Cardiac fibroblast (primary cell): ENCODE results near the gene U2AF1L4.

ENCODE experiments used
- DNase-seq, 2 donors: peaks; one replicate each; pipeline versions ENCODE4 v3.0.0 to v3.0.0-alpha.2; 2010; ENCODE audit warnings: low read depth in 2 of 2
- H3K4me3 ChIP-seq, 2 donors: replicated peaks in 1 of 2; 1 replicate in 1 of 2; 2 replicates in 1 of 2; pipeline ENCODE4 v1.5.1; 2011; ENCODE audit warnings: low read depth in 2 of 2, low read length in 2 of 2, mild to moderate bottlenecking in 2 of 2, moderate library complexity in 1 of 2
- TF ChIP-seq, protein P1 (sequence below): IDR thresholded peaks from one replicate; pipeline ENCODE4 v1.5.1; 2011; ENCODE audit warnings: low read depth, mild to moderate bottlenecking, low read length, inconsistent platforms

The U2AF1L4 gene

DNA sequence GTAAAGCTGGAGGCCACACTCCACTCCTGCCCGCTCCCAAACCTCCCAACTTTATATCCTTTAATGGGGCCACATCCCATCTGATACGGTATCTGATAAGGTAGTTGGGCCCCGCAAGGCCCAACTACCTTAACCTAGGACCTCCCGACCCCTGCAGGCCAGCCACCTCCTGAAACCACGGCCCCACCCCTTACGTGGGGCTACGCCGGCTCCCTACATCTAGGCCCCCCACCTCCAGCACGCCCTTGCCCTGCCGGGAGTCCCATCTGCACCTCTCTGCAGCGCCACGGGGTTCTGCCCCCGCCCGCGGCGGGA is 5.2 kb downstream of the U2AF1L4 start:
- TF ChIP-seq, protein P1, sequence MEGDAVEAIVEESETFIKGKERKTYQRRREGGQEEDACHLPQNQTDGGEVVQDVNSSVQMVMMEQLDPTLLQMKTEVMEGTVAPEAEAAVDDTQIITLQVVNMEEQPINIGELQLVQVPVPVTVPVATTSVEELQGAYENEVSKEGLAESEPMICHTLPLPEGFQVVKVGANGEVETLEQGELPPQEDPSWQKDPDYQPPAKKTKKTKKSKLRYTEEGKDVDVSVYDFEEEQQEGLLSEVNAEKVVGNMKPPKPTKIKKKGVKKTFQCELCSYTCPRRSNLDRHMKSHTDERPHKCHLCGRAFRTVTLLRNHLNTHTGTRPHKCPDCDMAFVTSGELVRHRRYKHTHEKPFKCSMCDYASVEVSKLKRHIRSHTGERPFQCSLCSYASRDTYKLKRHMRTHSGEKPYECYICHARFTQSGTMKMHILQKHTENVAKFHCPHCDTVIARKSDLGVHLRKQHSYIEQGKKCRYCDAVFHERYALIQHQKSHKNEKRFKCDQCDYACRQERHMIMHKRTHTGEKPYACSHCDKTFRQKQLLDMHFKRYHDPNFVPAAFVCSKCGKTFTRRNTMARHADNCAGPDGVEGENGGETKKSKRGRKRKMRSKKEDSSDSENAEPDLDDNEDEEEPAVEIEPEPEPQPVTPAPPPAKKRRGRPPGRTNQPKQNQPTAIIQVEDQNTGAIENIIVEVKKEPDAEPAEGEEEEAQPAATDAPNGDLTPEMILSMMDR, result no peak
- DNase-seq, result no peak

DNA sequence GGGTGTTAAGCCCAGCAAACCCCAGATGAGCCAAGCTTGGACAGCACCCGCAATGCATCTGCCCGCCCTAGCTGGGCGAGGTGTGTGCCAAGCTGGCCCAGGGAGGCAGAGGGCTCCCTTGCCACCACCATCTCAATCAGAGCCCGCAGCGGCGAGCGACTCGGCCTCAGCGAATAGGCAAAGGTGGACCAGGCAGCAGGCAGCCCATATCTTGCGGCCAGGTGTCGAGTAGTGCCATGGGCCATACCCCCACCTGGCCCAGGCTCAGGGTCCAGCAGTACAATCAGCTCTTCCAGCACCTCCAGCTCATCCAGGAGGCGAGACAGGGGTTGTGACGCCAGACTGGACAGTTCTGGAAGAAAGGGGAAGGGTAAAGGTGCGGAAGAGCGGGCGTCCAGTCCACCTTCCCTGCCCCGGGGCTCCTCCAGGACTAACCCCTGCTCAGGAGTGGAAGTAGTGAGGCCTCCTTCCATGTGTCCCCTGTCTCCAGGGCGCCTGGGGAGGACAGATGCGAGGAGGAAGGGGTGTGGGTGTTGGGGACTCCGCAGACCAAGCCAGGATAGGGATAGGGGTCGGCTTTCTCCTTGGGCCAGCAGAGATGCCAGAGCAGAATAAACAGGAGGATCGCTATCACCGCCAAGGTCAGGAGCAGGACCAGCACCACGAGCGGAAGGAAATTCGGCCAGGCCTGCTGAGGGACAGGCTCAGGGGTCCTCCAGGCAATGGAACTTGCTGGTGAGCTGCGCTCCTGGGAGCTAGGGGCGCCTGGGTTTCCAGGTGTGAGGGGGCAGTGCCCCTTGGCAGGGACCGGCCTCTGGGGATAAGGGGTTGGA is 5.7 kb downstream of the U2AF1L4 start:
- H3K4me3 ChIP-seq, result peak overlapping the region; percentile 58 to 62
- no peak for DNase-seq
- TF ChIP-seq, protein P1, result no peak

More for the DNA sequence above, 5.2 kb downstream of the U2AF1L4 start:
- H3K4me3 ChIP-seq, result peak overlapping the region; percentile 58 to 62

DNA sequence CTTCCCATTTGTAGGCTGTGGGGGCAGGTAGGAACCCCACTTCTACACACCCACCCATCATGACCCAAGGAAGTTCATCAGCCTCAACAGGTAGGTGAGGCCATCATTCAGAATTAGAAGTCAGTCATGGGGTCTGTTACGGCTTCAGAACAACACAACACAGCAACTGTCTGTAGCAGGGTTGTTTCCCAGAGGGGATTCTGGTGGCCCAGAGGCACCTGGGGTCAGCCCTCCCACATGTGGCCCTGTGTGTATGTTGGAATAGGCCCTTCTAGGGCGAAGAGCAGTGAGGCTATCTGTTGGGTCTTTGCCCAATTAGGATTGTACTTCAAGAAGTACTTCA is 6.4 kb downstream of the U2AF1L4 start:
- no peak overlapping the region for H3K4me3 ChIP-seq
- TF ChIP-seq, protein P1, result no peak
- DNase-seq, result no peak

DNA sequence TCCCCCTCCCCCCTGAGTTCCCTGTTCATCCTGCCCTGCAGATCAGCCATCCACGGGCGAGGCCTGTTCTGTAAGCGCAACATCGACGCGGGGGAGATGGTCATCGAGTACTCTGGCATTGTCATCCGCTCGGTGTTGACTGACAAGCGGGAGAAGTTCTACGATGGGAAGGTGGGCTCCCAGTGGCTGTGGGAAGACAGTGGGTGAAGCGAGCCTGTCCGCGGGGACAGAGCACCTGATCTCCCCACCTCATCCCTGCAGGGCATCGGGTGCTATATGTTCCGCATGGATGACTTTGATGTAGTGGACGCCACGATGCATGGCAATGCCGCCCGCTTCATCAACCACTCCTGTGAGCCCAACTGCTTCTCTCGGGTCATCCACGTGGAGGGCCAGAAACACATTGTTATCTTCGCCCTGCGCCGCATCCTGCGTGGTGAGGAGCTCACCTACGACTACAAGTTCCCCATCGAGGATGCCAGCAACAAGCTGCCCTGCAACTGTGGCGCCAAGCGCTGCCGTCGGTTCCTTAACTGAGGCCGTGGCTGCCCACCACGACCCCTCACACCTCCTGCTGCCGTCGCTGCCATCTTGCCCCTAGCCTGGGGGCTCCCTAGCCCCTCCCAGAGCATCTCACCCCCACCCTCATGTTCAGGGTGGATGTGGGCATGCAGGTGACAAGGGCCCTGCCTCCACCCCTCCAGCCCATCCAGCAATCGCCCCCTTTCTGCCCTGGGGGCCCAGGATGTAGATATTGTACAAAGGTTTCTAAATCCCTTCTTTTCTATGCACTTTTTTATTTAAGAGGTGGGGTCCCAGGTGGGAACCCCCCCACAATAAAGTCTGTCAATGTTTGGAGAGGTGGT is 7.0 kb downstream of the U2AF1L4 start:
- H3K4me3 ChIP-seq, result no peak overlapping the region
- DNase-seq, result no peak
- TF ChIP-seq, protein P1, result no peak

DNA sequence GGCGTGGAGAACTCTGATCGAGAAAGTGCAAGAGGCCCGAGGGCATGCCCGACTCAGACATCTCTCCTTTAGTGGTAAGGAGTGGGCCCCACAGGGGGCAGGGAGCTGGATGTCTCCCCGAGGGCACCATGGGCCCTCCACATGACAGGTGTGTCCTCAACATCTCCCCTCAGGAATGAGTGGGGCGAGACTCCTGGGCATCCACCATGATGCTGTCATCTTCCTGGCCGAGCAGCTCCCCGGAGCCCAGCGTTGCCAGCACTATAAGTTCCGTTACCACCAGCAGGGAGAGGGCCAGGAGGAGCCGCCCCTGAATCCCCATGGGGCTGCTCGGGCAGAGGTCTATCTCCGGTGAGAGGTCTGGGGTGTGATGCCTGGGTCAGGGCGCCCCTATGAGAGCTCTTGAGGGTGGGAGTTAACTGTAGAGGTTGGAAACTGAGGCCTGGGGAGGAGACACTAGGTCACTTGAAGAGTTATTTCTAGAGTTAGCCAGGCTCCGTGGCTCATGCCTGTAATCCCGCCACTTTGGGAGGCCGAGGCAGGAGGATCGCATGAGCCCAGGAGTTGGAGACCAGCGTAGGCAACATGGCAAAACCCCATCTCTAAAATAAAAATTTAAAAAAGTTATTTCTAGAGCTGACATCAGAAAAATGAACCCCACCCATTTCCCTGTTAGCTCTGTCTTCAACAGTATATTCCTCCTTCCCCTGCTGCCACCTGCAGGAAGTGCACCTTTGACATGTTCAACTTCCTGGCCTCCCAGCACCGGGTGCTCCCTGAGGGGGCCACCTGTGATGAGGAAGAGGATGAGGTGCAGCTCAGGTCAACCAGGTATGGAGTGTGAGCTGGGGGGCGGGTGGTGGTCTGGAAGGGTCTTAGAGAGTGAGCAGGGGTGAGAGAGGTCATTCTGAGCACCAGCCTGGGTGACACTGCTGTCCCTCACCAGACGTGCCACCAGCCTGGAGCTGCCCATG is 8.0 kb downstream of the U2AF1L4 start:
- H3K4me3 ChIP-seq, result no peak overlapping the region
- TF ChIP-seq, protein P1, result peak; percentile 19
- DNase-seq, result no peak

DNA sequence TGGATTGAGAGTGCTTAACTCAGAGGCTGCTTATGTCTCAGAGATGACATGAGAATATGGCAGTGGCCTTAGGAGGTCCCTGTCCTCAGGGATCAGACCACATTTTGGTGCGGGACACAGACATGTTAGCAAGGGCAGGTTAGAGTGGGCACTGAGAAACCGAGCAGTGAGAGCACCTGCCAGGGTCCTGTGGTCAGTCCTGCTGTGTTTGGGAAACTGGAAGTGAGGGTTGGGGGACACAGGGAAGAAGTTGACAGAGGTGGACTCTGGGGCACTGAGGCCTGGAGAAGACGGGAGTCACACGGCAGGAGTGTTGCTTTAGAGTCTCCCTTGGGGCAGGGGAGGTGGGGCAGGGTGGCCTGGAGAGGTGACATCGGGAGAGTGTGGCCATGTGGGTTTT is 10.3 kb downstream of the U2AF1L4 start:
- TF ChIP-seq, protein P1, result no peak
- no peak for DNase-seq
- no peak overlapping the region for H3K4me3 ChIP-seq
